Lower leg skin (tissue), 3 donors: ENCODE results near the gene C11orf16.

ENCODE experiments used
- CTCF ChIP-seq, 3 donors: fragments of 450-650 bp; IDR thresholded peaks; one replicate each; pipeline ENCODE4 v1.5.1; 2016; ENCODE audit warnings: antibody characterized with exemption in 3 of 3, mild to moderate bottlenecking in 3 of 3, moderate library complexity in 2 of 3
- POLR2A ChIP-seq, 2 donors: fragments of 450-650 bp; IDR thresholded peaks; one replicate each; pipeline ENCODE4 v1.6.1; 2016 to 2017; ENCODE audit warnings: antibody characterized with exemption in 2 of 2, mild to moderate bottlenecking in 1 of 2, moderate library complexity in 1 of 2

- no peak for TF ChIP-seq CTCF (IDR thresholded peaks at IDR 0.05)
- no peak for TF ChIP-seq POLR2A (IDR thresholded peaks at IDR 0.05)
Measured at GRCh38 chr11:8899119-8899753, 33.5 kb downstream of the C11orf16 start.
